Measurements from ENCODE around the gene FKBP14. TPM values are rescaled to one million over a fixed set of nuclear protein-coding genes. Genes with fewer than 3 reads are reported as not detected.

Gene FKBP14
- polyA plus RNA-seq, 3 donors, result 0.43 to 1.9 (median 1.1) TPM

DNA sequence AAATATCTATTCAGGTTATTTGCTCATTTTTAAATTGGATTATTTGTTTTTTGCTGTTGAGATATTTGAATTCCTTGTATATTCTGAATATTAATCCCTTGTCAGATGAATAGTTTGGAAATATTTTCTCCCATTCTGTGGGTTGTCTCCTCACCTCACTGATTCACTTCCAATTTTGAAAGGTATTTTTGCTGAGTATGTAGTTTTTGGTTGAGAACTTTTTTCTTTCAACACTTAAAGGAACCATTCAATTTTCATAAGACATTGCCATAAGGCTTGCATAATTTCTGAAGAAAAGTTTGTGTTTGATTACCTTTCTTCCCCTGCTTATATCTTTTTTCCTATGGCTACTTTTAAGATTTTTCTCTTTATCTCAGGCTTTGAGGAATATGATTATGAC, 28.0 kb downstream of the FKBP14 start:
- H3K27me3 ChIP-seq (ENCODE audit: control insufficient read depth in 2 of 2, insufficient read depth in 2 of 2, low read length in 2 of 2), result no peaks in the 10 kb centered on the region
- Mint-ChIP-seq H3K4me1 (peaks cover 5% of the 10 kb centered on the region), H3K27me3 (ENCODE audit: low read depth in 3 of 3) (no peaks in the 10 kb centered on the region), H3K9me3 (peaks cover 10 to 18% (median 12%) of the 10 kb centered on the region in 7 donors), H3K4me3 (no peak overlapping the region), H3K36me3 (peaks cover 0 to 5% of the 10 kb centered on the region in 2 donors), H3K27ac (no peak overlapping the region)
- no peaks in the 10 kb centered on the region for H3K4me1 ChIP-seq (ENCODE audit: control insufficient read depth in 1 of 2, insufficient read depth in 2 of 2, low read length in 2 of 2)
- peaks cover 5 to 6% of the 10 kb centered on the region in 2 donors for H3K9me3 ChIP-seq (replicated peaks in 1 of 2; ENCODE audit: control insufficient read depth in 1 of 2, insufficient read depth in 1 of 2, low read length in 2 of 2)
- TF ChIP-seq CTCF (IDR thresholded peaks at IDR 0.05), result no peak
- no peak overlapping the region for H3K9ac ChIP-seq (ENCODE audit: insufficient read depth, low read length, poor library complexity, severe bottlenecking)
- H3K79me2 ChIP-seq (ENCODE audit: insufficient read depth, low read length), result no peaks in the 10 kb centered on the region
- no peak for DNase-seq
- no peak overlapping the region for H3K27ac ChIP-seq (ENCODE audit: low read depth in 1 of 2, low read length in 2 of 2)
- H3K4me2 ChIP-seq (replicated peaks; ENCODE audit: extremely low read depth, low read length, poor library complexity, severe bottlenecking), result no peak overlapping the region
- H3K36me3 ChIP-seq (replicated peaks in 1 of 2; ENCODE audit: control insufficient read depth in 1 of 2, insufficient read depth in 2 of 2, low read length in 2 of 2), result no peaks in the 10 kb centered on the region
- intact Hi-C loops (cut with micrococcal nuclease), result no loop called here
- H3K4me3 ChIP-seq (replicated peaks in 1 of 3; ENCODE audit: low read depth in 2 of 3, low read length in 3 of 3), result no peak overlapping the region
- H2AFZ ChIP-seq (ENCODE audit: insufficient read depth, low read depth, low read length, poor library complexity, severe bottlenecking), result no peak overlapping the region
- H4K20me1 ChIP-seq (ENCODE audit: insufficient read depth, low read length), result no peaks in the 10 kb centered on the region

- H3K27me3 ChIP-seq (ENCODE audit: control insufficient read depth in 2 of 2, insufficient read depth in 2 of 2, low read length in 2 of 2), result no peaks in the 10 kb centered on the region
- H3K36me3 Mint-ChIP-seq, result peaks cover 0 to 8% of the 10 kb centered on the region in 2 donors
- H4K20me1 ChIP-seq (ENCODE audit: insufficient read depth, low read length), result no peaks in the 10 kb centered on the region
- H3K9ac ChIP-seq (ENCODE audit: insufficient read depth, low read length, poor library complexity, severe bottlenecking), result no peak overlapping the region
- no peak overlapping the region for H3K4me3 Mint-ChIP-seq
- no peaks in the 10 kb centered on the region for H3K4me1 ChIP-seq (ENCODE audit: control insufficient read depth in 1 of 2, insufficient read depth in 2 of 2, low read length in 2 of 2)
- no peak overlapping the region for H3K27ac Mint-ChIP-seq
- intact Hi-C loops (cut with micrococcal nuclease), result no loop called here
- no peaks in the 10 kb centered on the region for H3K27me3 Mint-ChIP-seq (ENCODE audit: low read depth in 3 of 3)
- H3K4me1 Mint-ChIP-seq, result peaks cover 5% of the 10 kb centered on the region
- no peak for TF ChIP-seq CTCF (IDR thresholded peaks at IDR 0.05)
- no peak for DNase-seq
- H3K4me3 ChIP-seq (replicated peaks in 1 of 3; ENCODE audit: low read depth in 2 of 3, low read length in 3 of 3), result no peak overlapping the region
- peaks cover 14 to 32% (median 26%) of the 10 kb centered on the region in 7 donors for H3K9me3 Mint-ChIP-seq
- no peaks in the 10 kb centered on the region for H3K36me3 ChIP-seq (replicated peaks in 1 of 2; ENCODE audit: control insufficient read depth in 1 of 2, insufficient read depth in 2 of 2, low read length in 2 of 2)
- H2AFZ ChIP-seq (ENCODE audit: insufficient read depth, low read depth, low read length, poor library complexity, severe bottlenecking), result no peak overlapping the region
- no peak overlapping the region for H3K4me2 ChIP-seq (replicated peaks; ENCODE audit: extremely low read depth, low read length, poor library complexity, severe bottlenecking)
- H3K27ac ChIP-seq (ENCODE audit: low read depth in 1 of 2, low read length in 2 of 2), result no peak overlapping the region
- no peaks in the 10 kb centered on the region for H3K79me2 ChIP-seq (ENCODE audit: insufficient read depth, low read length)
- H3K9me3 ChIP-seq (replicated peaks in 1 of 2; ENCODE audit: control insufficient read depth in 1 of 2, insufficient read depth in 1 of 2, low read length in 2 of 2), result peaks cover 16% of the 10 kb centered on the region in 2 donors
Measured at GRCh38 chr7:29996321-29996720, 30.2 kb downstream of the FKBP14 start.
